Heart left ventricle (tissue), 13 donors: ENCODE measurements around the gene CAMTA1.

Experiments
- CTCF ChIP-seq, 12 donors: fragments of 200-600 bp; sonication (generic) in 4 of 12; IDR thresholded peaks; one replicate each; pipeline versions ENCODE4 v1.5.0 to v1.8.0; 2018 to 2022; ENCODE audit warnings: antibody characterized with exemption in 12 of 12, mild to moderate bottlenecking in 5 of 12
- POLR2A ChIP-seq, 2 donors: fragments of 450-650 bp; IDR thresholded peaks; one replicate each; pipeline ENCODE4 v1.6.1; 2017; ENCODE audit warnings: antibody characterized with exemption in 2 of 2, mild to moderate bottlenecking in 2 of 2, moderate library complexity in 2 of 2
- donor health status: ischemic (EF 13 %, LVEDD 7.1; RV severe dilation, severe dysfunction).
- donor health status: DM: no; HTN: yes; CAD: no.
- donor health status: DM: no; HTN: no; CAD: no.
- donor health status: ischemic (EF 25% LVEDD 6.9; RV normal size, moderate dysfunction).
- donor health status: ischemic (EF 25% LVEDD 5.7; RV mildly dilated, moderate dysfunction).
- donor health status: ischemic (EF 35%, LVEDD 5.7; RV mildly dilated, moderate dysfunction).
- donor health status: nonischemic (EF 11% LVEDD 7.7; RV severe dilation, severe dysfunction).
- donor health status: DM: yes; HTN: yes; CAD: no.
- donor health status: PGD.
- donor health status: ischemic (EF 29% LVEDD 5.4; RV normal size, mild dysfunction).
- donor health status: nonischemic (EF 23%, LVEDD 6.1; RV moderate dilation, normal function).

DNA sequence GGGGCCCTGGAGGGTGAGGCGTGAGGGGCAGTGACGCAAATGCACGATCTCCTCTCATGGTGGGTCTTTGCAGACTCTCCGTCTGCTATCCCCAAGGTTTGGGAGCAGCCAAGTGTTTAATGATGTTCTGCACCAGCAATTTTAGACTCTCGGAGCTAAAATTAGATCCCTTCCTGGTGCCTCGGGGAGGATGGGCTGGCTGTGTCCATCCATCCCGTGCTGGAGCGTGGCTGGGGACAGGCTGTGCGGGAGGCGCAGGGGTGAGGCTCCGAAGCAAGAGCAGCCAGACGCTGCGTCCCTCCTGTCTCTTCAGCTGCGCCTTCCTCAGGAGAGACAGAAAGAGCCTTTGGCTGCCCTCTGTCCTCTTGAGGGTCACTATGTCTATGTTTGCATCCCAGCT lies 387.6 kb downstream of the CAMTA1 start:
- TF ChIP-seq POLR2A (IDR thresholded peaks at IDR 0.05): no peak
- no peak for TF ChIP-seq CTCF (IDR thresholded peaks at IDR 0.05)
